ENCODE measurements around the gene KCNAB1. TPM values are rescaled to one million over a fixed set of nuclear protein-coding genes. Genes with fewer than 3 reads are reported as not detected.
A peak's percentile ranks its signal among the peaks of the same experiment; 100 is the strongest.
"Not testable (repeated sequence)": the region's sequence is repeated elsewhere in the genome, so short reads cannot be mapped to it uniquely, and the experiment has no call there.

The KCNAB1 gene
- polyA plus RNA-seq (ENCODE audit: insufficient read length in 3 of 3): 1 to 10 TPM; 2.6 to 3.3 (median 3.2) TPM
- long read RNA-seq, donor 1: 0 reads
- long read RNA-seq, donor 2: 0 reads
- long read RNA-seq, donor 3, partial matches to known transcripts: 74 of 74 reads
- long read RNA-seq, donor 3, other reads (novel, unspliced or antisense): 0 of 74 reads
- long read RNA-seq, donor 4, partial matches to known transcripts: 36 of 217 reads
- long read RNA-seq, donor 4, other reads (novel, unspliced or antisense): 181 of 217 reads
- long read RNA-seq, donor 5: 0 reads
- long read RNA-seq, donor 6: 0 reads
- long read RNA-seq, donor 7: 0 reads
- long read RNA-seq, donor 8: 0 reads
- long read RNA-seq, donor 9: 0 reads
- long read RNA-seq, donor 10: 0 reads
- long read RNA-seq, donor 11, partial matches to known transcripts: 17 of 112 reads
- long read RNA-seq, donor 11, other reads (novel, unspliced or antisense): 95 of 112 reads
- long read RNA-seq, donor 12, partial matches to known transcripts: 228 of 228 reads
- long read RNA-seq, donor 12, other reads (novel, unspliced or antisense): 0 of 228 reads
- long read RNA-seq, donor 13, partial matches to known transcripts: 27 of 112 reads
- long read RNA-seq, donor 13, other reads (novel, unspliced or antisense): 85 of 112 reads
- long read RNA-seq, donor 14: 0 reads
- long read RNA-seq, donor 15, full-length matches to known transcripts: 2 of 275 reads
- long read RNA-seq, donor 15, partial matches to known transcripts: 36 of 275 reads
- long read RNA-seq, donor 15, other reads (novel, unspliced or antisense): 237 of 275 reads
- long read RNA-seq, donor 16: 0 reads

DNA sequence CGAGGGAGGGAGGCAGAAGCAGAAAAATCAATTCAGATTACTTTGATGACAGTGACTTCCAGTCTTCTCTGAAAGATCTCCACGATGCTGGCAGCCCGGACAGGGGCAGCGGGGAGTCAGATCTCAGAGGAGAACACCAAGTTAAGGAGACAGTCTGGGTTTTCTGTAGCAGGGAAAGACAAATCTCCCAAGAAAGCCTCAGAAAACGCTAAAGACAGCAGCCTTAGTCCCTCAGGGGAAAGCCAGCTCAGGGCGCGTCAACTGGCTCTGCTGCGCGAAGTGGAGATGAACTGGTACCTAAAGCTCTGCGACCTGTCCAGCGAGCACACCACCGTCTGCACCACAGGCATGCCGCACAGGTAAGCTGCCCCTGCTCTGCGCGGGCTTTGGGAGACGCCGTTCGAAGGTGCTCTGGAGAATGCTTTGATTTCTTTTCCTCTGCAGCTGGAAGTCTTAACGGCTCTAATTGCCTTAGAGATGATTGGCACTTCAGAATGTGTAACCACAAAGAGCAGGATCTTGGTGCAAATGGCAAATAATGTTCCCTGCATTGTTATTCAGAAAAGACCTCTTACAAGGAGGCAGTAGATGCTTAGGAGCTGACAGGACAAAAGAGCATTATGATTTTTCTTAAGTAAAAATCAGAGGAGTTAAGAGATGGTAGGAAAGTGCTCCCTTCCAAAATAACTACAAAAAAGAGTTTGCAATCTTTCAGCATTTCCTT is at the start of gene KCNAB1:
Gene KCNAB1 (plus strand): TSS at position 51 of the 724 bp plus-strand sequence.
- DNase-seq: no peak

DNA sequence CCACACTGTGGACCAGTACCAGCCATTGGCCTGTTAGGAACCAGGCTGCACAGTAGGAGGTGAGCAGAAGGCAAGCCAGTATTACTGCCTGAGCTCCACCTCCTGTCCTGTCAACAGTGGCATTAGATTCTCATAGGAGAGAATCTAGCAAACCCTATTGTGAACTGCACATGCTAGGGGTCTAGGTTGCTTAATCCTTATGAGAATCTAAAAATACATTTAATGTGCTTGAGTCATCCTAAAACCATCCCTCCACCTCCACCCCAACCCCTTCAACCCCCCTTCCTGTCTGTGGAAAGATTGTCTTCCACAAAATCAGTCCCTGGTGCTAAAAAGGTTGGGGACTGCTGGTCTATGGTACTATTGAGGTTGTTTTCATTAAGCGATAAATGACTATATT is 49.3 kb upstream of the KCNAB1 start:
- DNase-seq: no peak

DNA sequence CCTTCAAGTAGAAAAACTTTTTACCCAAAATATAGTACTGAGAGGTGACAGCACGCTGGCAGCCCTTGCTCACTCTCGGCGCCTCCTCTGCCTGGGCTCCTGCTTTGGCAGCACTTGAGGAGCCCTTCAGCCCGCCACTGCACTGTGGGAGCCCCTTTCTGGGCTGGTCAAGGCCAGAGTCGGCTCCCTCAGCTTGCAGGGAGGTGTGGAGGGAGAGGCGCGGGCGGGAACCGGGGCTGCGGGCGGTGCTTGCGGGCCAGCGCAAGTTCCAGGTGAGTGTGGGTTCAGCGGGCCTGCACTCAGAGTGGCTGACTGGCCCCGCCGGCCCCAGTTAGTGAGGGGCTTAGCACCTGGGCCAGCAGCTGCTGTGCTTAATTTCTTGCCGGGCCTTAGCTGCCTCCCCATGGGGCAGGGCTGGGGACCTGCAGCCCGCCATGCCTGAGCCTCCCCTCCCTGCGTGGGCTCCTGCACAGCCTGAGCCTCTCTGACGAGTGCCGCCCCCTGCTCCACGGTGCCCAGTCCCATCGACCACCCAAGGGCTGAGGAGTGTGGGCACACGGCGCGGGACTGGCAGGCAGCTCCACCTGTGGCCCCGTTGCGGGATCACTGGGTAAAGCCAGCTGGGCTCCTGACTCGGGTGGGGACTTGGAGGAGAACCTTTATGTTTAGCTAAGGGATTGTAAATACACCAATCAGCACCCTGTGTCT is 47.3 kb upstream of the KCNAB1 start:
- not testable (repeated sequence) for DNase-seq

DNA sequence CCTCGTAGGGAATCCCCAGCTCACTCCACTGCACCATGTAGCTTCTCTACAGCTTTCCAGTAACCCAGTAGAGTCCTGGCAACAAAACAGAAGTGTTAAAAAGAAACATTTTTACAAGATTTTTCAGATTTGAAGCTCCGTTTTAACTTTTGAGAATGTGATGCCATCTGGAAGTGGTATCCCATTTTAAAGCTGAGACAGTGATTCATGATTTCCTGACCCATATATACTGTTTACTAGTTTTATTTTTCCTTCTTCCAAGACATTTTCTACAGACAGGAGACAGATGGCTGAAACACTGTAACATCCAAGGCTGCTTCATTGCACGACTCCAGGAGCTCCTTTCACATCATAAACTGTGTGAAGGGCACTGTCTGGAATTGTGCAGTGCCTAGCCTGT is 30.3 kb upstream of the KCNAB1 start:
- DNase-seq: peak; percentile 4

DNA sequence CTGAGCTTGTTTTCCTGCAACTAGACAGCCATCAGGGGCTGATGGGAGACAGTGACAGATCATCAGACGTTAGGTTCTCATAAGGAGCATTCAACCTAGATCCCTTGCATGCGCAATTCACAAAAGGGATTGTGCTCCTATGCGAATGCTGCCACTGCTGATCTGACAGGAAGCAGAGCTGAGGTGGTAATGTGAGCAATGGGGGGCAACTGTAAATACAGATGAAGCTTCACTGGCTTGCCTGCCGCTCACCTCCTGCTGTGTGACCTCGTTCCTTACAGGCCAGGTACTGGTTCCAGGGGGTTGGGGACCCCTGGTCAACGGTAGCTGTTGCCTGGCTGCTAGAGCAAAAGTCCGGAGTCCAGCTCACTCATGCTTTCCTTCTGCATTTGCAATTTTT is 26.4 kb upstream of the KCNAB1 start:
- no peak for DNase-seq

DNA sequence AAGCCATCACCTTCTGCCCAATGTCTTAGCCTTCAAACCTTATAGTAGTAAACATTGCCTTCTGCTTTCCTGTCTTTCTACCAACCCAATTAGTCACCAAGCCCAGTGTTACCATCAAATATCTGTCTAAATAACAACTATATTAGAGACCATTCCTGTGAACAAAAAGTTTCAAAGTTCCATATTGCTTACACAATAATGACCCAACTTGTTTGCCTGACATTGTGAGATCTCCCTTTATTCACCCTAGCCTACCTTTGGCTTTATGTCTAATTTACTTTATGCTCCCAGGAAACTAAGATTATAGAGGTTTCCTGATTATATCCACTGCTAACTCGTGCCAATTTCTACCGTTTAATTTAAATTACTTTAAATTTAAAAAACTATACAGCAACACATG is 26.0 kb upstream of the KCNAB1 start:
- no peak for DNase-seq

DNA sequence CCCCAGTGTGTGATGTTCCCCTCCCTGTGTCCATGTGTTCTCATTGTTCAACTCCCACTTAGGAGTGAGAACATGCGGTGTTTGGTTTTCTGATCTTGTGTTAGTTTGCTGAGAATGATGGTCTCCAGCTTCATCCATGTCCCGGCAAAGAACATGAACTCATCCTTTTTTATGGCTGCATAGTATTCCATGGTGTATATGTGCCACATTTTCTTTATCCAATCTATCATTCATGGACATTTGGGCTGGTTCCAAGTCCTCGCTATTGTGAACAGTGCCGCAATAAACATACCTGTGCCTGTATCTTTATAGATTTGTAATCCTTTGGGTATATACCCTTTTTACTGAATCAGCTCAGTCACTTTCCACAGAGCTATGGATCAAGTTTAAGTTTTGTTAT is 24.7 kb upstream of the KCNAB1 start:
- DNase-seq: not testable (repeated sequence)

DNA sequence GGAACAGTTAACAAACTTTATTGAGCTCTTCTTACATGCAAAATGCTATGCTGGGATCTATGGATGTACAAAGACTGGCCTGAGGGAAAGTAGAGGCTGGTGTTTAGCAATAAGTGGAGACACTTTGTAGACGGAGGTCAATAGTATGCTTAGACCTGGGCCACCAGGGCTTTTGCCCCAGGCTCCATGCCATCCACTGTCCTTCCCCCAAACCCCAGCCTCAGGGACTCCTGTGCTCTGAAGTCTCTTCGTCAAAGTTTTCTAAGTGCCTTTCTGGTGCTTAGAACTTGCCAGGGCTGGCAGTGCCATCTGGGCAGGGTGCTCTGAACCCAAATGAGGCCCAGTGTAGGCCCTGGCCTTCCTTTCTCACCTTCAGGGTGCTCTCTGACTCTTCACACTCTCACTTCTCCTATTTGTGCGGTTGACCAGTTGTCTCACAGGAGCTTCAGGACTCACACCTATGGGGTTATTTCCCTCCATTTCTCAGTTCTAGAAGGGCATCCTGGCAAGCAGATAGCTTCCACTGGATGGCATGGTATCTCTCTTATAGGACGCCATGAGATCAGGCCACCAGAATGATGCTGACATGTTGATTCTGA is 21.8 kb upstream of the KCNAB1 start:
- no peak for DNase-seq

DNA sequence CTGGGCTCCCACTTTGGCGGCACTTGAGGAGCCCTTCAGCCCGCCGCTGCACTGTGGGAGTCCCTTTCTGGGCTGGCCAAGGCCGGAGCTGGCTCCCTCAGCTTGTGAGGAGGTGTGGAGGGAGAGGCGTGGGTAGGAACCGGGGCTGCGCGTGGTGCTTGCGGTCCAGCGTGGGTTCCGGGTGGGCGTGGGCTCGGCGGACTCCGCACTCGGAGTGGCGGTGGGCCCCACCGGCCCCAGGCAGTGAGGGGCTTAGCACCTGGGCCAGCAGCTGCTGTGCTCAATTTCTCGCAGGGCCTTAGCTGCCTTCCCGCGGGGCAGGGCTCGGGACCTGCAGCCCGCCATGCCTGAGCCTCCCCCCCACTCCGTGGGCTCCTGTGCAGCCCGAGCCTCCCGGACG is 21.0 kb upstream of the KCNAB1 start:
- not testable (repeated sequence) for DNase-seq

DNA sequence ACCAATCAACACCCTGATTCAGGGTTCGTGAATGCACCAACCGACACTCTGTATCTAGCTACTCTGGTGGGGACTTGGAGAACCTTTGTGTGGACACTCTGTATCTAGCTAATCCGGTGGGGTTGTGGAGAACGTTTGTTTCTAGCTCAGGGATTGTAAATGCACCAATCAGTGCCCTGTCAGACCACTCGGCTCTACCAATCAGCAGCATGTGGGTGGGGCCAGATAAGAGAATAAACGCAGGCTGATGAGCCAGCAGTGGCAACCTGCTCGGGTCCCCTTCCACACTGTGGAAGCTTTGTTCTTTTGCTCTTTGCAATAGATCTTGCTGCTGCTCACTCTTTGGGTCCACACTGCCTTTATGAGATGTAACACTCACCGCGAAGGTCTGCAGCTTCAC is 20.4 kb upstream of the KCNAB1 start:
- not testable (repeated sequence) for DNase-seq

DNA sequence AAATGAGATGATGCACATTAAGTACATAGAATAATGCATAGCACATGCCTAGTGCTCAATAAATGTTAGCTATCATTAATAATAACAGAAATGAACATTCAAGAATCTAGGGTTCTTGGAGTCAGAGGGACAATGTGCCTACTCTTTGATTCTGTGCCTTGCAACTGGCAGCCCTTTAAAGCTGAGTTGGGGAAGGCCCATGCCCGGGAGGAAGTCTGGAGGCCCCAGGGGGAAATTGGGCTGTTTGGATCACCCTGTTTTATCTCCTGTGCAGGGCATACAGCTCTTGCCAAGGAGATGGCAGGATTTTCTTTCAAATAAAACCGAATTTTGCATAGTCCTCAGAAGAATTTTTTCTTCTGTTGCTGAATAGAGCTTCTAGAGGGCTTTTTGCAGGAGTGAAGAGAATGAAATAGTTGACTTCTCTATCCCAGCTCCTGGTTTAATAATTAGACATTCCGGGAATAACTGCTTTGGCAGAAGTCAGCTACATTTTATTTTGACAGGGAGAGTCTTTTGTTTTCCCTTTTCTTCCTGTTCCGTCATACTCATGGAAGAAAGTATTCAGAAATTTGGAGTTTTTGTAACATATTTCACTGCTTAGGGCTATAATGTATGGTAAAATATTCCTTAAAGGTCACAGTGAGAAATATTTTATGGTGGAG is 18.0 kb upstream of the KCNAB1 start:
- peak; percentile 21 for DNase-seq

DNA sequence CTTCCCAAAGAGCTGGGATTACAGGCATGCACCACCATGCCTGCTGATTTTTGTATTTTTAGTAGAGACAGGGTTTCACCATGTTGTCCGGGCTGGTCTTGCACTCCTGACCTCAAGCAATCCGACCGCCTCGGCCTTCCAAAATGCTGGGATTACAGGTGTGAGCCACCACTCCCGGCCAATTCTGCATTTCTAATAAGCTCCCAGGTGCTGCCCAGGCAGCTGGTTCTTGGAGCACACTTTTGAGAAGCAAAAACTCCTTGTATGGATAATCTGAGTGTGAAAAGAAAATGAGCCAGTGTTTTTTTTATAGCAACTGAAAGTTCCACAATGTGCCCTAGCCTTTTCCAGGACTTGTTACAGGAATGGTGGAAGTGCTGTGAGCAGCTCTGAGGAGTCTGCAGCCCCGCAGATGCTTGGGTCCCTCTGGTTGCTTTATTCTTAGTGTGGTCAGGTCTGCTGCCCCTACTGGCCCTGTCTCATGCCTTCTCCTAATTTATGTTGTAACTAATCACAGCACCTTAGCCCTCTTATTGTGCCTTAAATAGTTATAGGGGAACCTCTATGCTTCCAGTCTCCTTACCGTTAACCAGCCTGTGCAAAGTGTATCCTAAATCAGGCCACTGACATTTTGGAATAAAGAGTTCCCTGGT is 13.5 kb upstream of the KCNAB1 start:
- DNase-seq: no peak

DNA sequence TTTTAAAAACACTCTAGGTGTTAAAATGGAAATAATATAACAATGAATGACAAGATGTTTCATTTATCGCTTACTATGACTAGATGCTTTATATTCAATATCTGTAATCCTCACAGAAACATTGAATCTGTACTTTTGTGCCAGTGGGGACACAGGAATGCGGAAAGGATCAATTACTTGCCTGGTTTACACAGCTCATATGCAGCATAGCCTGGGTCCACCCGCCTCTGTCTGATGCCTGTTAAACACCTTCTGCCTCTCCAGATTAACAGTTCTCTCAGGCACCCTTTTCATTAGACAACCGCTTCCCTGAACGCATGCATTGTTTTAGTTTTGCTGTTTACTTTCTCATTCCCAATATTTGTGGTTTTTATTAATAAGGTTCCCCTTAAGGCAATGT is 12.9 kb upstream of the KCNAB1 start:
- DNase-seq: no peak

DNA sequence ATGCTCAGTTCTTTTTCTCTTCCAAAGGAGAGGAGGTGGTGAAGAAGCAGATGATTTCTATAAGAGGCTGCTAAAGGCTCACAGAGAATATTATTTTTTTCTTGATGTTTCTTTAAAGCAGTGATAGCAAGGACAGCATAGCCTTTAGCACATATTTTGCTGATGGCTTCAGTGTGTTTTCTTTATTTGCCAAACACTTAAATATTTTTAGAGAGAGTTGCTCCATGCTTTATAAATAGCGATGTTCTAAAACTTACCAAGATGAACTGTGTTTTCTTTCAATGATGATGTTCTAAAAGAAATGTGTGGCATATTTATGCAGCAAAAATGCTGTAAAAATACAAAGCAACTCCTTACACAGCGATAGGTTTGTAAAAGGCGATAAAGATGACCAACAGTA is 11.8 kb upstream of the KCNAB1 start:
- no peak for DNase-seq

DNA sequence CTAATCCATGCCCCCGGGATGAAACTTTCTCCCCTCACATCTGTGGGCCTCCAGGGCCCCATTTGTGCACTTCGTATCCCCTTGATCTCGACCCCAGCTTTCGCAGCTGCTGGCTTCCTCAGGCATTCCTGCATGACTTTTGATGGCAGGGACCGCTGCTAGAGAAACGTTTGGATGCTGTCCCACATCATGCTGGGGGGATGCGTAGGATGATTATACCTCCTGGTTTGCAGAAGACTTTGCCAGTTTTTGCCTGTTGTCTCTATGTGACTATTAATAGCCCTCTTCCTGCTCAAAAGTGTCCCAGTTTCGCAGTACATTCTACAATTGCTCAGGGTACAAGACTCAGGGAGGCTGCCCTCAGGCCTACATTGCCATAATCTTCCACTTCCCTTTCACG is 10.4 kb upstream of the KCNAB1 start:
- DNase-seq: no peak

DNA sequence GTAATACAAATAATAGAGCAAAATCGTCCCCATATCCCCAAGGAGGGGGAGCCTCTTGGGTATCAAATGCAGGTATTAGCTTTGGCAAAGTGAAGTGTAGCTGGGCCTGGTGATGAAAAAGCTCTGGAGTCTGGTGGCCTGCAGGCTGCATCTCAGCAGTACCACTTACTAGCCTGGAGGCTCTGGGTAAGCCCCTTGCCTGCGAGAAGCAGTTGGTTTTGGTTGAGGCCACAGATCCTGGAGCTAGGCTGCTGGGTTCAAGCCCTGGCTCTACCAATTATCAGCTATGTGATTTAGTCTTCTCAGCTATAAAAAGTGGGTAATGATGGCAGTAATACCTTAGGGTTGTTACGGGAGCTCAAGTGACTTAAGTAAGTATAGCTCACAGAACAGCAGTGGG is 6.1 kb downstream of the KCNAB1 start:
- no peak for DNase-seq

DNA sequence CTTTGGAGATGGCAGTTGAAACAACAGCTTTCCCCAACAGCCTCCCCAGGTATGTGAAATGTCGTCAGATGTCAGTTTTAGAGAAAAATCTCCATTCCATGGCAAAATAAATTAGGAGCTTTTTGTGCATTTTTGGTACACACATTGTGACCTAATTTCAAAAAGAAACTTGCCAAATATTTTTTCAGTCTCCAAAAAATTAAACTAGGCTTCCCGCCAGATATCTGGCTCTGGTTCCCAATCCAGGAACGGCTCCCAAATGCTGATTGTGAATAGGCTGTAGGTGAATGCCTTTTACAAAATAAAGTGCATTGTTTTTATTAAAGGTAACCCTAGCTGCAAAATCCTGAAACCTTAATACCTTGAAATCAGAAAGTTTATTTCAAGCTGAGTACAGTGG is 10.9 kb downstream of the KCNAB1 start:
- DNase-seq: no peak

DNA sequence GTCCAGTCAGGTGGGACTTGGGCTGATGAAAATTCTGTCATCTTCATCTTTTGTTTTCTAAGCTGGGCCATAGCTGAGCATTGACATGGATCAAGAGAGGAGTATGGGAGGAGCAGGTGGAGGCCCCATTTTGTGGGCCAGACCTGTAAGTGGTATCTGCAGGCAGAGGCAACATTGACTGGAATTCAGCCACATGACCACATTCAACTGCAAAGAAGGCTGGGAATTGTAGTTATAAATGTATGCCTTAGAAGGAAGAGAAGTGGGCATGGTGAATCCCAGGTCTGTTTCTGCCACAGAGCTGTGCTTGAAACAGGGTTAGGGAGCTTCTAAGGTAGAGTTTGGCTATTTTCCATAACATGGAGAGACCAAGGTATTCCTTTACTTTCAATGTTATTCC is 11.4 kb downstream of the KCNAB1 start:
- DNase-seq: no peak

DNA sequence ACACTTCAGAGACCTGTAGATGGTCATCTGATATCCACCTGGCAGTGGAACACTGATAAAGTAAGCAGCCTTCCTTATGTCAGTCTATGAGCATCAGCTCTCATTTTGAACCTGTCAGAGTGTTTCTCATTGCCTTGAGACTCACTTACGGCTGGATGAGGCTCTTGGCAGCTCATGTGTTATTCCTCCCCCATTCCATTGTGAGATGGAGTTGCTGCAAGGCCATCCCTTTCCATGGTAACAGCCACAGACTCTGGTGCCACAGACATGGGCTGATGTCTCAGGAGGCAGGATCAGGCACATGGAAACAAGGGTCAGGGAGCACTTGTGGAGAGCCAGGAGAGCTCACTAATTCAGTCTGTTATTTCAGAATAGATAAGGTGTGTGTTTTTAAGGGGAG is 11.9 kb downstream of the KCNAB1 start:
- DNase-seq: no peak

DNA sequence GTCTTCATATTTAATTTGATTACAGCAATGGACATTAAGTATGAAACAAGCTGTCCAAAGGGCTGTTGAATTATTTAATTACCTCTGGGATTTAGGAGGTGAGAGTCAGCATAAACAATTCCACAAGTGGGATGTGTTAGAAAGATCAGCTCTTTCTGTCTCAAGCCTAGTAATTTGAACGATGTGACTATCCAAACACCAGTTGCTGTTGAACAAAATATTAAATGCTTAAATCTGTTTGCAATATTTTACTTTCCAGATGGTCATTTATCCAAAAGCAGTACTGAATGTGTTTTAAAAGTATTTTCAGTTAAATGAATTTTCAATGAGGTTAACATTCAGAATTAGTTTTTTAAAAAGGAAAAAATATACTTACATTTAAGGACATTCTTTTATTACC is 12.7 kb downstream of the KCNAB1 start:
- no peak for DNase-seq
